GM19467 (cell line): Measurements from ENCODE around the gene ZNF772.
A peak's percentile ranks its signal among the peaks of the same experiment; 100 is the strongest.
"Not testable (repeated sequence)": the region's sequence is repeated elsewhere in the genome, so short reads cannot be mapped to it uniquely, and the experiment has no call there.

ENCODE experiments used
- ATAC-seq: cut with Tn5 transposase; IDR thresholded peaks from one replicate; pipeline ENCODE4 v1.9.1; 2021; ENCODE audit warnings: mild to moderate bottlenecking, moderate library complexity; ENCODE audit not compliant: unreplicated experiment

The ZNF772 gene

GRCh38 chr19:57477191-57478008, at the start of gene ZNF772:
ZNF772 (minus strand) TSS chr19:57477566; CDS start chr19:57477309, 257 bp downstream.
- peak; percentile 98 for ATAC-seq

- ATAC-seq, result not testable (repeated sequence)
These were observed 40.7 kb upstream of the ZNF772 start for GRCh38 chr19:57518021-57518420.

- ATAC-seq, result no peak
These were observed 37.9 kb upstream of the ZNF772 start for GRCh38 chr19:57515255-57515654.

- ATAC-seq, result no peak
These were observed 35.5 kb upstream of the ZNF772 start for GRCh38 chr19:57512845-57513244.

- no peak for ATAC-seq
These were observed 34.1 kb upstream of the ZNF772 start for GRCh38 chr19:57511484-57511883.

GRCh38 chr19:57506163-57506562, 28.8 kb upstream of the ZNF772 start:
- ATAC-seq, result no peak

- not testable (repeated sequence) for ATAC-seq
These were observed 23.0 kb upstream of the ZNF772 start for GRCh38 chr19:57500400-57500799.

GRCh38 chr19:57499680-57500395, 22.5 kb upstream of the ZNF772 start, which contains the start of gene ZNF773:
ZNF773 (plus strand) TSS chr19:57499938; CDS start chr19:57500081, 143 bp downstream.
- peak; percentile 95 for ATAC-seq

- not testable (repeated sequence) for ATAC-seq
These were observed 21.9 kb upstream of the ZNF772 start for GRCh38 chr19:57499332-57499679.

GRCh38 chr19:57488299-57488644, 10.9 kb upstream of the ZNF772 start:
- not testable (repeated sequence) for ATAC-seq

GRCh38 chr19:57487477-57488298, 10.3 kb upstream of the ZNF772 start, which contains the start of gene ZNF419:
ZNF419 (plus strand) TSS chr19:57487750; CDS start chr19:57487951, 201 bp downstream.
- ATAC-seq, result peak; percentile 95

GRCh38 chr19:57473646-57474045, 3.7 kb downstream of the ZNF772 start:
- ATAC-seq, result no peak

GRCh38 chr19:57466489-57466888, 10.9 kb downstream of the ZNF772 start:
- no peak for ATAC-seq

- no peak for ATAC-seq
These were observed 11.5 kb downstream of the ZNF772 start for GRCh38 chr19:57465680-57466381.

GRCh38 chr19:57452307-57452706, 25.1 kb downstream of the ZNF772 start:
- no peak for ATAC-seq

- no peak for ATAC-seq
These were observed 34.2 kb downstream of the ZNF772 start for GRCh38 chr19:57443121-57443696.

GRCh38 chr19:57441979-57442752, 35.2 kb downstream of the ZNF772 start:
- no peak for ATAC-seq

- ATAC-seq, result no peak
These were observed 38.4 kb downstream of the ZNF772 start for GRCh38 chr19:57438925-57439324.

GRCh38 chr19:57437931-57438330, 39.4 kb downstream of the ZNF772 start:
- ATAC-seq, result no peak
